Dermis blood vessel endothelial cell (primary cell): ENCODE results near the gene BEND6. TPM values are rescaled to one million over a fixed set of nuclear protein-coding genes. Genes with fewer than 3 reads are reported as not detected.
A peak's percentile ranks its signal among the peaks of the same experiment; 100 is the strongest.

ENCODE experiments used
- DNase-seq: peaks from one replicate; pipeline ENCODE4 v3.0.0; 2010
- total RNA-seq: library from RNA; depleted of rRNA; stranded (reverse); fragments of >200 nt; gene quantifications from 2 replicates; pipeline ENCODE4 v1.2.3, GENCODE V29; 2014

The BEND6 gene
- total RNA-seq, 1 donor from 2014 or later: 0.34 TPM

DNA sequence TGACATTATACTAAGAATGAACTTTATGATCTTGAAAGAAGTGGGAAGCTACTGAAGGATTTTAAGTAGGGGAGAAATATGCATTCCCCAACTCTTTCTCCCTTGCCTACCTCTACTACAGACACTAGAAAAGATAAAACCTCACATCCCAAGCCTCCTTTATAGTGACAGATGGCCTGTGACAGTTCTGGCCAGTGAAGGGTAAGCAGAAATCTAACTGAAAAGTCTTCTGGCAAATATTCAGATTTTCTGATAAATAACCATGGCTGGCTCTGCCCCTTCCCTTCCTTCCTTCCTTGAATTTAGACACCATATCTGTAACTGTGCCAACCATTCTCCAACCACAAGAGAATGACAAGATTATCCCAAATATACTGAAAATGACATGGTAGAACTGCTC lies 10.2 kb upstream of the BEND6 start:
- DNase-seq: peak; percentile 23

DNA sequence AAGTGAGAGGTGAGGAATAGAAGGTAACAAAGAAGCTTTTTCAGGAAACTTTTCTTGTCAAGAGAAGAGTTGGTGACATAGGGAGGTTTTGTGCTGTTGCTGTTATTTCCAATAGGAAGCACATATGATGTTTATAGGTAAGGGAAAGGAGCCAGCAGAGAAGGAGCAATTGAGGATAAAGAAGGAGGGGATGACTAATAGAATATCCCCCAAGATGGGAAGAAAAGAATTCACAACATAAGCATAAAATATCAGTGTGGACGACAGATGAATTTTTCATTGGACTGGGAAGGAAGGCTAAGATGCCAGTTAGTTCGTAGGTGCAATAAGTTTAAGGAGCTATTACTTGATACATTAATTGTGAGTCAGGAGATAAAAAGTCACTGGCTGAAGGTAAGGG lies 8.5 kb upstream of the BEND6 start:
- DNase-seq: no peak

DNA sequence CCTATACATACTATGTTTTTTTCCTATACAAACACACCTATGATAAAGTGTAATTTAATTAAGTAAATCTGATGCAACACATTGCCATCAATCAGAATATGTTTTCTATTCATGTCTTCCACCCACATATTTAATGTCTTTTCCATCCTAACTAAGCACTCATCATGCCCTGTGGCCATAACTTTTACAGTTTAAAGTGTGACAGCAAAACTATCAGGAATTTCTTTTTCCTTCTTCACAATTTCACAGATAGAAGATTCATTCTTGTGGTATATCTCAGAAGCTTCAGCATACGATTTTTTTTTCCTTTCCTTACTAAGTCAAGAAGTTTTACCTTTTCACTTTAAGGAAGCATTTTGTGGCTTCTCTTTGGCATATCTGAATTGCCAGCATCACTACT lies 7.0 kb upstream of the BEND6 start:
- DNase-seq: no peak

DNA sequence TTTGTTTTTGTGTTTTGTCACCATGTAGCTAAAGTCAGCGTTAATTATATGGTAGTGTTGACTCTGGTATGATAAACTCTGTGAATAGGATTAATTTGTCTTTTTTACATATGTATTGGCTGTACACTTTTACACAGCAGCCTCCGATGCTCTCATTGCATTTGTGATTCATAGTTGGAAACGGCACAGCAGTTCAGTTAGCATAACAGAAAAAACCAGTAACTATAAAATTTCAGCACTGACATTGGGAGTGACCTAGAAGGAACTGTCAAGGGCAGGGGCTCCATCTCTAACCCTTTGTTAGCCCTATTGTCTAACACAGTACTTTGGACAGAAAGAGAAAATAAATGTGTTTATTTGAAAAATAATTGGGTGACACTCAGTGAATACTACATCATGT lies 5.6 kb upstream of the BEND6 start:
- no peak for DNase-seq

DNA sequence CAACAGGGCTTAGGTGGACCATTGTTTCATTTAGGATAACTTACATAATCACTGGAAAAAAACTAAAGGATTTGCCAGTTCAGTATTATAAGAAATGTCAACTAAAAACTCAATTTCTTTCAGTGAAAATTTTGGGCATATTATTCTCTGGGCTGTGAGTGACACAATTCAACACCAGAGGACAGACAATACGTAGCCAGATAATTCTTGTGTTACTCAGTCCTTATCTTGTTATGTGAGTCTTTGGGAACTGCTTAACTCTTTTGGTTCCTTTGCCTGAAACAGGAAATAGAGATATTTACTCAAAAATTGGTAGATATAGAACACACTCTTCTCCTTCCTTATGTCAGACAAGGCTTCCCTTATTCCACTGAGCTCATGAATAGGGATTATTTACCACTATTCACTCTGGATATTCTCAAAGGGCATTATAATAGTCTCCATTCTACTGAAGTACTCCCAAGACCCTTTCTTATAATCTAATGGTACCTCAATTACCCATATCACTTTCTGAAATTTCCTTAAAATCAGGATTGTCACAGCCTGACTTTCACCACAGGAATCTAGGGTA lies 4.9 kb upstream of the BEND6 start:
- DNase-seq: no peak

DNA sequence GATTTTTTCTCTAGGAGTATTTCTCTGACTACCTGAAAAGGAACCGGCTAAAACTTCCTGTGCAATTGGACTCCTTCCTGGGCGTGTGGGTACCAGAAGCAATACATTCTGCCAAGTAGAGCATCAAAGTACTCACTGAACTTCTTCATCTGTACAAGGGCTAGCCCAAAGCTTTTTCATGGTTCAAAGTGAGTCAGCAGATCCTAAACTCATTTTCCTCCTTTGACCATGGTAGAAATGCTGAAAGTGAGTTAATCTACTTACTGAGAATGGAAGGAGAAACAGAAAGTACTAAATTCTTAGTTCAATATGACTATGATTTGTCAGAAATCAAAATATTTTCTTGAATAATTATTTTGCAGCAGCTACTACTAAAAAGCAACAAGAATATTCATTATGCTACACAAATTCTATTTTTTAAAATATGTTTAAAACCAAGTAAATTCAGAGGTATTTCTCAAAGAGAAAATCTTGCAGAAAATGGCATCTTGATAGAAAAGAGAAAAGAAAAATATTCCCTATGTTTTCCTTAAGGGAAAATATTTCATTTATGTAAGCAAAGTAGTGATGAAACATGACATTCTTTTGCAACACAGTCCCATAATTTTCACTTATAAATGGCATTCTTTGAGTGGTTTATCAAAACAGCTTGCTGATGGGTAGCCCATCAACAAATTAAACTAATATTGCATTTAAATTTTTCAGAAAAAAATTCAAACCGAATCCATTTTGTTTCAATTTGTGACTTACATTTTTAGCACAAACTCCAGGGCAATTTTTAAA lies 3.7 kb upstream of the BEND6 start:
- no peak for DNase-seq

DNA sequence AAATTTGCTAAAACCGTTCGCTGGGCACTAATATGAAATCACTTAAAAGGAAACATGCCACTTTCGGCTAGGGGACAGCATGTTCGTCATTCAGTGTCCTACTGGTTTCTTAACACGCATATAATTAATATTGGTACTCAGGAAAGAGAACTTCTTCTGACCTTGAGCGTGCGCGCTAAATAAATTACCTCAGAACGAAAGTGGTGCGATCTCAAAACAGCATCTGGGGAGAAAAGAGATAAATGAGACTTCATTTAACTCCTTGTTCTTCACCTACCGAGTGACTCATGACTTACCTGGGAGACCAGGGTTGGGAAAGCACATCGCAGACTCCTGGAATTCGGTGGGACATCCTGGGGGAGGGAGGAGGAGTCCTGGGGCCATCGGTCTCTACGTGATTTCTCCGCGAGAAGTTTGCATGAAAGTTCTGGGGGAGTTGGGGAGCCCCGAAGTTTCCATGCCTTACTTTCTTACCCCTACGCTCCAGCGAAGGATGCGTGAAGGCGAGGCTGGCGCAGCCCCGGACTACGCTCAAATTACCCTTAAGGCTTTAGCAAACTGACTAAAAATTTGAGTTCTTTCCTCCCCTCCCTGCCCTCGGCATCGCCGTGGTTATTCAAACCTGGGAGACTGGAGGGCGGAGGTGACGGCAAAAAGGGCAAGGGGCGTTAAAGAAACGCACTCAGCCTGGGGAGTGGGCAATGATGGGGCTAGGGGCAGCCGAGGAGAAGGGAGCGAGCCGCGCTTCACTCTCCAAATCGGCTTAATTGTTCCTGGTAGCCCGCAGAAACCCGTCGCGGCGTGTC lies 1.1 kb upstream of the BEND6 start:
- peak; percentile 21 for DNase-seq

DNA sequence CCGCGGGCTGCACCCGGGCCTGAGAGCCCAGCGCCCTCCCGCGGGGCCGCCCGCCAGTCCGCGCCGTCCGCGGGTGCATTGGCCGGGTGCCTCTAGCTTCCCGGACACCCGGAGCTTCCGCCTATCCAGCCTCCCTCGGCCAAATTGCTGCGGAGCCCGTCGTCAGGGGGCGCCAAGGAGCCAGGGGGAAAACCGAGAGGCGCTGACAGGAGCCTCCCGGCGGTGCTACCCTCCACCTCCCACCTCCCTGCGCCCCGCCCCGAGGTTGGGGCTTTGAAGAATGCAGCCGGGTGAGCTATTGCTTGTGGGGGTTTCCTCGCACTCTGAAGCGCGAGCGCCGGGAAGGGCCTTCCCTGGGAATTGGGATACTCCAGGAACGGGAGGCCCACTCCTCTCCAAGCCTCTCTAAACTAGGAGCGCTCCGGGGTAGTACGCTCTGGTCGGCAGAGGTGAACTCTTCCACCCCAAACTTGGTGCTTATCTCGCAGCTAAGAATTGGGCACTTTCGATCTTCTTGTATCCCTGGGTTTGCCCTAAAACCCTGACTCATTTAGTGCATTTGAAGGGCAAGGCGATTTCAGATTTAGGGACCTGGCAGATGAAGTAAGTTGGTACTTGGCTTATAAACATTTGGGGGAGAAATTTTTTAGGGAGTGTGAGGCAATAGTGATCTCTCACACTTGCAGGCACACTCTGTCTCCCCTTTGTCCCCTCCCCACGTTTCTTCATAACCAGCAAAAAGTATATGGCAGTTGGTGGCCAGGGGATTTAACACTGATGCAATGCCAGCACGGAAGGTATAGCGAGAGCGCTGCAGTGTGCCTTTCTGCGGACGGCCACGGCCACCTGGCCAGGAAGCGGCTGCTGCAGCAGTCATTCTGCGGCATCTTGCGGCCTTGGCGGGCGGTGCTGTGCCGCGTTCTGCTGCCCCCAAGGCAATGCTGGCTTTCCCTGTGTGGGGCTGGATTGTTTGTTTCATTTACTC lies 556 bp downstream of the BEND6 start:
- peak; percentile 90 for DNase-seq

DNA sequence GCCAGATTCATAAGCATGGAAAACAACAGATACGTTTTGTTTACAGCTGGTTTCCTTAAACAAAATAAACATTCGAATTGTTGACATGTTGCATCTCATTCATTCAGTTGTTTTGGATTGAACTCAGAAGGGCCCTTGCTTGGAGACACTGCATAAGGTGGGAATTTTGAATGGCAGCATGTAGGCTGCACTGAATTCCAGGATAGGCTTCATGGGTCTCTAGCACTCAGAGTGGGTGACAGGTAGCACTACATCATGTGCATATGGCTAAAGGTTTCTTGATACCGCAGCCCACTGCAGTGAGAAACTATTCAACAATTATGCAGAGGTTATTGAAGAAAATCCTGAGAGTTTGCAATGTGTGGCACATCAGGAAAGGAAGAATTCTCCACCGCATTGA lies 1.6 kb downstream of the BEND6 start:
- DNase-seq: no peak

DNA sequence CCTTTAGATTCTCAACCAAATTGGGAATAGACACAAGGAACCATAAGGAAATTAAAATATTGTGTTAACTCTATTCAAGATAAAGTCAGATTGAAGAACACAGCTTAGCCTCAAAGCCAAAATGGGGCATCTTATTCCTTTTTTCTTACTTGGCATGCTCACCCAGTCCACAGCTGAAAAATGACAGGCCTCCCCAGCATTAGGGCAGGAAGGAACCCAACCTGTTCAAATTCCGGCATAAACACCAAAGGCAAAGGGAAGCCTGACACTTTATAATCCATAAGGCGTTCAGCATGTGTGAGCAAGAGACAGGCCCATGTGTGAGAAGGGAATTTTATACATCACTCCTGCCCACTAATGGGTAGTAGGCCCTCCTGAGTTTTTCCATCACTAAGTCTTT lies 2.9 kb downstream of the BEND6 start:
- no peak for DNase-seq

DNA sequence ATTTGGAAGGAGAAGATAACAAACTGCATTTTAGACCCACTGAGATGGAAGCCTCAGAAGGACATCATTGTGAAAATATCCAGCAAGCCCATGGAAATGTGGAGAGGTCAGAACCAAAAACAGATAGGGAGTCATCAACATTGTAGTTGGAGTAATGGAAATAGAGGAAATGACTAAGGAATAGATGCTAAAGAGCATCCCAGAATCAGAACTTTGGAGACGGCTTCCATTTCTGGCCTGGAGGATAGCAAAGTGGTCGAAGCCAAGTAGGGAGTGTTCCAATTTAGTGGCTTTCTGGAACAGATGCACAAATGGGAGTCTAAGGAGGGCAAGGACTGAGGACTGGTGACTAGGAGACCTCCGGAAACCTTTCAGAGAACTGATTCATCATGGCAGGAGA lies 3.6 kb downstream of the BEND6 start:
- no peak for DNase-seq

DNA sequence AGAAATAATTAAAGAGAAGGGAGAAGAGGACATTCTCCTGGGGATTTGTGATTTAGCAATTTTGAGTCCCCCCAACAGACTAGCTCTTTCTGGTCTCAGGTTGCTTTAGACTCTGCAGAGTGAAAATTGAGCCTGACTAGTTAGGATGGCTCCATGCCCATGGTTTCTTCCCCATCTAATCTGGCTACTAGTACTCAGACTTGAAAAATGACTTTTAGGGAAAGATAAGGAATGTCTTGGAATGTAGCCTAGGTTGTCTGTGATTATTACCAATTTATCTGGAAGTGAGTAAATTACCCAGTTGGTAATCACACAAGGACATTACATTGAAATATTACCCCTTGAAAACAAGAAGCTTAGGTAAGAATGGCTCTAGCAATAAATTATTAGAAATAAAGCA lies 4.2 kb downstream of the BEND6 start:
- no peak for DNase-seq

DNA sequence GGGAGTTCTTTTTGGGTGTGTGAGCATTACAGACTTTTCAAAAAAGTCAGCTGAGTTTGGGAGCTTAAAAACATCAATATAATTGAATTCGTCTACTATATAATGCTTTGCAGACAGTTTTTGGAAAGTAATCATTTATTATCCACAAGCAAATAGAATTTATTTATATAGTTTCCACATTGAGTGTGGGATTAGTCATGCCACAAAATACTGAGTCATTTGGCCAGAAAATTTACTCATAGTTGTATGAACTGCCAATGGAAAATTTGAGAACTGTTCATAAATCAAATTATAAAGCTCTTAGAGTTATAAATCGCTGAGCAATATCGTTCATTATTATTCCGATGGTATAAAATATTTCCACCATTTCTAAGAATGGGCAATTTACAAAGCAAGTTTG lies 5.0 kb downstream of the BEND6 start:
- no peak for DNase-seq

DNA sequence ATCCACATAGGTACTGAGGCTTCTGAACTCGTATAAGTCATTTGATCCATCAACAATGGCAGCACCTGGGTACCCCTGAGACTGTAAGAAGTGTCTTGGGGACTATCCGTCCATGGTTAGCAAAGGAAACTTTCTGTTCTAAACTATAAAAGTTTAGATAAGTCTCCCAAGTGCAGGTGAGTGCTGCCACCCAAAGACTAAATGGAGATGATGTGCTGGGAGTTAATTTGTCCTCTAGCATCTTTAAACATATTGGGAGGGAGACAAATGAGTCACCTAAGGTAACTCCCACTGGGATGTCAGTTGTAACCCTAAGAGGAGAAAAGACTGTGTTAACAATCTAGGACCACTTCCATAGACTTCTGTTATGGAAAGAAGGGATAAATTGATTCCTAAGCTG lies 6.2 kb downstream of the BEND6 start:
- no peak for DNase-seq

DNA sequence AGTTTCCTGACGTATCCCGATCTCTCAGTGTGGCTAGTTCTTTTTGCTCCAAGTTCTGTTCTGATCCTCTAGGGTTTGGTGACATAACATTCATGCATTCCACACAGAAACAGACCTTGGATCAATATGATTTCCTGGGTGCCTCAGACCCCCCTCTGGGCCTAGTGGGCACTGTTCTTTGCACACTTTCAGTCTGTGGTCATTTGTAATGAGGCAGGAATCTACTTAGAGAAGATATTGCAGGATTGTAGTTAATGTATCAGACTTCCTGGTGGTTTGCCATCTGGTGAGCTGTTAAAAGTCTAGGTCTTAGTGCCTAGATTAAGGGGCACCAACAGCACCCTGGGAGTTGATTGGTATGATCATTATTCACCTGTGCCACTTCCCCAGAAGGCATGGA lies 7.5 kb downstream of the BEND6 start:
- no peak for DNase-seq

DNA sequence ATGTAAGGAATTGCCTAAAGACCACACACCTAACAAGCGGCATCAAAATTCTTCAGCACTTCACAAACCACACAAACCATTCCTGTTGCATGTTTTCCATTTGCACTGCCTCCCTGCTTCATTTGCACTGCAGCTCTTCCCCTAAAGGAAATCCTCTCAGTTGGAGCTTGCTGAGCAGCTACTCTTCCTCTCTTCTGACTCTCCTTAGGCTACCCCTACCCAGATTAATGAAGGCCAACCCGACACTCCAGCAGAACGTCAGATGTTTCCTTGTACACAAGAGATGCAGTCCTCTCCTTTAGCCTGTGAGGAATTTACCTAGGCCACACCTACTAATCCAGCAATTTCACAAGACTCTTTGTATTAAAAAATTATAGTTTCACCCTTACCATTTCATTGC lies 8.1 kb downstream of the BEND6 start:
- no peak for DNase-seq

DNA sequence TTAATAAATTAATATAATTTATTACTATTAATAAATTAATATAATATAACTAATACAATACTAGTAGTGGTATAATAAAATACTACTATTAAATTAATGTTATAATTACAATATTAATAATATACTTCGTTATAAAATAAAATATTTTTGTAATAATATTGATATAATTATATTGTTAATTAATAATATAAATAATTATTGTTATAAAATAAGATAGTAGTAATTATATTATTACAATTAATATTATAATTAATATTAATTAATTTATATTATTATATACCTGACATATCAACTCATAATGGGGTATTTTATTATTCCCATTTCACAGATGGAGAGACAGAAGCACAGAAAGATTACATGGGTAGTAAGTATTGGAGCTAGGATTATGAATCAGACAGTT lies 8.9 kb downstream of the BEND6 start:
- no peak for DNase-seq

DNA sequence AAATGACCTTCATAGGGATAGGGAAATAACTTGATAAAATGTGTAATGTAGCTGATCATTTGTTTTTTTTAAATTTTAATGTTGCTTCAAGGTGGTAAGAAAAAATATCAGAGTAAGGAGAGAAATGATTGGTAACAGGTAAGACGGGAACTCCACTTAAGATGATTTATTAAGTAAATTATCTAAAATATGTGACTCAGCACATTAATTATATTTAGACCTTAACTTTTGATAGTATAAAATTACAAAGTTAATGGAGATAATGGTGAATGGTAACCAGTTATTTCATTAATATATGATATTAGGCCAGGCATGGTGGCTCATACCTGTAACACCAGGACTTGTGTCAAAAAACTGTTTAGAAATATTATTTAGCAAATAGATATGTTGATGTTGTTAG lies 10.2 kb downstream of the BEND6 start:
- no peak for DNase-seq

DNA sequence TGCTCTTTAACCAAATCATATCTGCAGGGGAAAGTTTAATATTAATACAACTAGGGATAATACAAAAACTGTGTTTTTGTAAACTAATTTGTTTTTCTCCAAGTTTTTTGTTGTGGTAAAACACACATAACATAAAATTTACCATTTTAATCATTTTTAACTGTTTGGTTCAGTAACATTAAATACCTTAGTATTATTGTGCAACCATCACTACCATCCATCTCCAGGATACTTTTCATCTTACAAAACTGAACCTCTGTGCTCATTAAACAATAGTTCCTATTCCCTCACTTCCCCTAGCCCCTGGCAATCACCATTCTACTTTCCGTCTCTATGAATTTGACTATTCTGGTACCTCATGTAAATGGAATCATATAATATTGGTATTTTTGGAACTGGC lies 15.9 kb downstream of the BEND6 start:
- DNase-seq: no peak

DNA sequence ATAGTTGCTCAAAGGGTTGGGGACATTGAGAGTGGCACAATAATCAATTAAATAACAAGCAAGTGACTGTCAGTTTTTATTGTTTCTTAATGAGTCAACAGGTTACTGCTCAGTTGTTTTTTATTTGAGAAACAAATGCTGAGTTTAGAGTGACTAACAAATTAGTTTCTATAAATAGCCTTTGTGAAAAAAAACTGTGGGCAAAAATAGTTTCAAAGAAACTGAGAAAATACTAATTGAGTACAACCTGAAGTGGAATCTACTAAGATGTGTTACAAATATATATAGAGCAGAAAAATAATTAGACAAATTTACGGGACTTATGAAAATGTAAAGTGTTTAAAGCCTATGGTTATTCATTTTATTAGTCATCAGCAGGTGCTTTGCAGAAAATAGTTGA lies 22.3 kb downstream of the BEND6 start:
- DNase-seq: no peak

DNA sequence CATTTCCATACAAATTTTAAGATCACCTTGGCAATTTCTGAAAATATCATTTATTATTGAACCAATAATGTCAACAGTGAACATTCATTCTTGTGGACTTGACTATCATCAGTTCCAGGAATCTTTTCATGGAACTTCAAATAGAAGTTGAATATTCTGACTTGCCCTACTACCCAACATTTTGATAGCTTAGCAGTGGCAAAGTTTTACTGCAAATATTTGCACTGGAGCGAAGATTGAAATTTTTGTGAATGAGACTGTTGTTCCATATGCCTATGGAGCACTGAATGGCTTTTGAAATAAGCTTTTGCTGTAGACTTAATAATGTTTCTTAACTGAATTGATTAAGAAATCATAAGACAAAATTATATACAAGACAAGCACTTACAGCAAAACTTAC lies 23.6 kb downstream of the BEND6 start:
- DNase-seq: no peak

DNA sequence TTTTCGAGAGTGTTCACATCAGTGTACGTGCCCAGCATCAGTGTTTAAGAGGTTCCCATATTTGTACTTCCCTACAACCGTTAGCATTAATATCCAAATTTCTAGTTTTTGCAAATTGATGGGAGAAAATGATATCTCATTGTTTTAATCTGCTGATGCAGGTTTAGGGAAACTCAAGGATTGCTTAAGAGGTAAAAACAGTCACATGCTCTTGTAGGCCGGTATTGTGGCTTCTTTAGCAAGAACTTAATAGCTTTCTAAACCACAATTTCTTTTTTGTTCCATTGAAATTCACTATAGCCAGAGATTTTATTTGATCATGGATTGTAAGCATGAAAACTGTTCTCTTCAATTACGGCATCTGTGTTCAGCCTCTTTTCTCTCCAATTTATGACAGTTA lies 29.5 kb downstream of the BEND6 start:
- DNase-seq: no peak

DNA sequence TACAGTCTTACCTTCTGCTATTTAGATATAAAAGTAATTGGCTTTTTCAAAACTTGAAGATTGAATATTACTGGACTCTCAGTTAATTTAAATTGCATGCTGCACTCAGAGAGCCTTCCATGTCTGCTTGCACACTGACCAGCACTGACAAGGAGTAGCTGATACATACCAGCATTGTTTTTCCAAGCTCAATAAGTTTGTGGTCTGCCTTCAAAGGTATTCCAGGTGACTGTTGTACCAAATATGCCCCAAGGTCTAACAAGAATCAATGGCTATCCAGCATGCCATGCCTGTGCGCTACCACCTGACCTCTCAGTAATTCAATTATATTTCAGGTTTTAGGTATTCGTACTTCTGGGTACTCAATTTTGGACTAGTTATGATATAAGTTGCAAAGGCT lies 30.0 kb downstream of the BEND6 start:
- no peak for DNase-seq
